Measurements from ENCODE around the gene ZIC1. TPM values are rescaled to one million over a fixed set of nuclear protein-coding genes. Genes with fewer than 3 reads are reported as not detected.
A peak's percentile ranks its signal among the peaks of the same experiment; 100 is the strongest.

ZIC1 gene
- total and polyA plus RNA-seq, 8 donors, result 0.03 to 0.55 TPM; not detected in 6

- no peak overlapping the region for H3K27ac ChIP-seq
- no peak overlapping the region for H3K4me3 ChIP-seq
- peaks cover 0 to 3% of the 10 kb centered on the region in 2 donors for H3K4me1 ChIP-seq
- H3K27me3 ChIP-seq, result peaks cover 99 to 100% of the 10 kb centered on the region in 2 donors
- TF ChIP-seq, protein P1, sequence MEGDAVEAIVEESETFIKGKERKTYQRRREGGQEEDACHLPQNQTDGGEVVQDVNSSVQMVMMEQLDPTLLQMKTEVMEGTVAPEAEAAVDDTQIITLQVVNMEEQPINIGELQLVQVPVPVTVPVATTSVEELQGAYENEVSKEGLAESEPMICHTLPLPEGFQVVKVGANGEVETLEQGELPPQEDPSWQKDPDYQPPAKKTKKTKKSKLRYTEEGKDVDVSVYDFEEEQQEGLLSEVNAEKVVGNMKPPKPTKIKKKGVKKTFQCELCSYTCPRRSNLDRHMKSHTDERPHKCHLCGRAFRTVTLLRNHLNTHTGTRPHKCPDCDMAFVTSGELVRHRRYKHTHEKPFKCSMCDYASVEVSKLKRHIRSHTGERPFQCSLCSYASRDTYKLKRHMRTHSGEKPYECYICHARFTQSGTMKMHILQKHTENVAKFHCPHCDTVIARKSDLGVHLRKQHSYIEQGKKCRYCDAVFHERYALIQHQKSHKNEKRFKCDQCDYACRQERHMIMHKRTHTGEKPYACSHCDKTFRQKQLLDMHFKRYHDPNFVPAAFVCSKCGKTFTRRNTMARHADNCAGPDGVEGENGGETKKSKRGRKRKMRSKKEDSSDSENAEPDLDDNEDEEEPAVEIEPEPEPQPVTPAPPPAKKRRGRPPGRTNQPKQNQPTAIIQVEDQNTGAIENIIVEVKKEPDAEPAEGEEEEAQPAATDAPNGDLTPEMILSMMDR (IDR thresholded peaks at IDR 0.05), result no peak
- intact Hi-C loops (cut with DNase I), result no loop called here
- H3K36me3 ChIP-seq, result no peaks in the 10 kb centered on the region
- DNase-seq (no peak), ATAC-seq (no peak)
- no peaks in the 10 kb centered on the region for H3K9me3 ChIP-seq
These were observed 11.4 kb downstream of the ZIC1 start for GRCh38 chr3:147420353-147421183.

GRCh38 chr3:147421184-147421912, 12.2 kb downstream of the ZIC1 start:
- Histone ChIP-seq H3K36me3 (no peaks in the 10 kb centered on the region), H3K4me1 (peaks cover 0 to 3% of the 10 kb centered on the region in 2 donors), H3K9me3 (no peaks in the 10 kb centered on the region), H3K27me3 (peaks cover 97 to 100% of the 10 kb centered on the region in 2 donors), H3K4me3 (no peak overlapping the region), H3K27ac (no peak overlapping the region)
- ATAC-seq, result no peak
- DNase-seq, result peak in 1 of 4 donors; percentile 61
- intact Hi-C loops (cut with DNase I), result no loop called here
- TF ChIP-seq, protein P1 (IDR thresholded peaks at IDR 0.05), result no peak

- Histone ChIP-seq H3K4me1 (peaks cover 0 to 3% of the 10 kb centered on the region in 2 donors), H3K4me3 (no peak overlapping the region), H3K36me3 (no peaks in the 10 kb centered on the region), H3K9me3 (no peaks in the 10 kb centered on the region), H3K27me3 (peaks cover 95 to 99% of the 10 kb centered on the region in 2 donors), H3K27ac (no peak overlapping the region)
- DNase-seq, result no peak
- TF ChIP-seq, protein P1 (IDR thresholded peaks at IDR 0.05), result no peak
- ATAC-seq, result no peak
- intact Hi-C loops (cut with DNase I), result no loop called here
These were observed 13.0 kb downstream of the ZIC1 start for GRCh38 chr3:147422196-147422595.

DNA sequence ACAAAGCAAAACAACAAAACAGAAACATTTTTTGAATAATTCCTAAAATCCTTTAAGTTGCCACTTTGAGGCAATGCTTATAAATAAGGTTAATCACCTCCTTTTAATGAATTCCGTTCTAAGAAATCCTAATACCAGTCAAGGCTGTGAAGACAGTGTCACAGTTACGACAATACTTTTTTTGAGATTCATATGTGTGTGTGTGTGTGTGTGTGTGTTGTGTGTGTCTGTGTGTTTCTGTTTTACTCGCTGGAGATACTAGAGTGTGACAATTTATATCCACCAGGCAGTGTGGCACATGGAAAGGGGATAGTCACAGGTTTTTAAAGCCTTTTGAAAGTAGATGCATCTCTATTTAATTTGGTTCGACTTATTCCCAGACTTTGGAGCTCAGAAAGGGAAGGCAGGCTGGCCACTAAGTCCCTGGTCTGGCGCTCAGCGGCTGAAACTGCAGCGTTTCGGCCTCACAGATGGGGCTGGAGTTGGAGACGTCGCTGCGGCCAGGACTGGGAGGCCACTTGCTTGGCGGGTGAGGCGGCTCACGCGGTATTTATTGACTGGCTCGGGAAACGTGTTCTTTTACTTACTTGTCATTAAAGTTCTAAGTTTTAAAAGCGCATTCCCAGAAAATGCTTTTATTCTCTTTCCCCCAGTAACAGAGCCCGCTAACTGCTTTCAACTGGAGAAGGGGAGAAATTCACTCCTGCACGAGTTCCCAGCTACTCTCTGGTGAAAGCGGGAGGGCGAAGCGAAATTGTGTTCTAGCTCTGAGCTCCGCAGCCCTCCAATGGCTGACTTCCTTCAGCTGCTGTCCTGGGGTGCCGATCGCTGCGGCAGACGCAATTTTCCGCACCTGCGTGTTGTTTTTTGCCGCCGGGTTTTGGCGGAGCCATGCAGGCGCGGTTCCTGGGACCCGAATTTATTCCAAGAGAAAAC, 13.7 kb downstream of the ZIC1 start:
- no peak for ATAC-seq
- Histone ChIP-seq H3K27me3 (peaks cover 89 to 97% of the 10 kb centered on the region in 2 donors), H3K27ac (no peak overlapping the region), H3K4me1 (peaks cover 0 to 3% of the 10 kb centered on the region in 2 donors), H3K36me3 (no peaks in the 10 kb centered on the region), H3K4me3 (no peak overlapping the region), H3K9me3 (no peaks in the 10 kb centered on the region)
- DNase-seq, result no peak
- intact Hi-C loops (cut with DNase I), result no loop called here
- TF ChIP-seq, protein P1 (IDR thresholded peaks at IDR 0.05), result no peak
